OCI-LY3 (cell line): ENCODE results near the gene PDE4D.

Source experiments
- H2AFZ ChIP-seq: fragments of 200-600, 300-600 bp; shearing (Covaris generic); 2 replicates; pipeline ENCODE4 v1.6.0; 2014; ENCODE audit warnings: antibody characterized with exemption, low read depth, low read length
- H3K27ac ChIP-seq: fragments of 200-600, 300-600 bp; sonication (generic); 2 replicates; pipeline ENCODE4 v1.5.1; 2014; ENCODE audit warnings: mild to moderate bottlenecking, low read length, moderate library complexity, mixed read lengths
- H3K27me3 ChIP-seq: fragments of 200-600, 300-600 bp; sonication (generic); 2 replicates; pipeline ENCODE4 v1.6.1; 2014; ENCODE audit warnings: low read depth, low read length, mixed read lengths
- H3K36me3 ChIP-seq: fragments of 200-600, 300-600 bp; sonication (generic); replicated peaks from 2 replicates; pipeline ENCODE3; 2014; ENCODE audit warnings: low read depth, low read length, mixed read lengths
- H3K4me1 ChIP-seq: fragments of 300-600, 200-600 bp; sonication (generic); 2 replicates; pipeline ENCODE4 v1.6.1; 2014; ENCODE audit warnings: low read length, mixed read lengths
- H3K4me2 ChIP-seq: fragments of 200-600, 300-600 bp; sonication (generic); 2 replicates; pipeline ENCODE4 v1.6.1; 2014; ENCODE audit warnings: low read length, mixed read lengths
- H3K4me3 ChIP-seq: fragments of 300-600, 200-600 bp; sonication (generic); 2 replicates; pipeline ENCODE4 v1.5.1; 2014; ENCODE audit warnings: antibody characterized with exemption, mild to moderate bottlenecking, low read length, moderate library complexity
- H3K79me2 ChIP-seq: fragments of 300-600, 200-600 bp; shearing (Covaris generic); 2 replicates; pipeline ENCODE4 v1.6.1; 2014; ENCODE audit warnings: mild to moderate bottlenecking, low read length, mixed read lengths
- H3K9ac ChIP-seq: fragments of 300-600, 200-600 bp; shearing (Covaris generic); 2 replicates; pipeline ENCODE4 v1.6.0; 2014; ENCODE audit warnings: mild to moderate bottlenecking, low read length, moderate library complexity
- H3K9me3 ChIP-seq: fragments of 200-600, 300-600 bp; shearing (Covaris generic); 2 replicates; pipeline ENCODE4 v1.6.1; 2014; ENCODE audit warnings: low read length, mixed read lengths; ENCODE audit not compliant: insufficient read depth
- H4K20me1 ChIP-seq: fragments of 200-600, 300-600 bp; sonication (generic); 2 replicates; pipeline ENCODE4 v1.6.1; 2016; ENCODE audit warnings: low read length, mixed read lengths; ENCODE audit not compliant: insufficient read depth
- CTCF ChIP-seq: fragments of 200-600, 300-600 bp; sonication (generic); IDR thresholded peaks from 2 replicates; pipeline ENCODE4 v1.5.1; 2014; ENCODE audit warnings: antibody characterized with exemption, low read length, low read depth
- EZH2phosphoT487 ChIP-seq: fragments of 200-600 bp; shearing (Covaris generic); IDR thresholded peaks from 2 replicates; pipeline ENCODE4 v1.6.1; 2018; ENCODE audit warnings: antibody characterized with exemption, mixed run types, low read depth

Gene PDE4D

GRCh38 chr5:58969253-58969652 is 924.3 kb downstream of the PDE4D start:
- Histone ChIP-seq H3K36me3 (no peaks in the 10 kb centered on the region), H3K9ac (no peak overlapping the region), H3K4me1 (no peaks in the 10 kb centered on the region), H4K20me1 (no peaks in the 10 kb centered on the region), H2AFZ (no peak overlapping the region), H3K79me2 (no peaks in the 10 kb centered on the region), H3K4me2 (no peak overlapping the region), H3K27me3 (no peaks in the 10 kb centered on the region), H3K27ac (no peak overlapping the region), H3K9me3 (no peaks in the 10 kb centered on the region), H3K4me3 (no peak overlapping the region)
- TF ChIP-seq EZH2phosphoT487 = no peak
- TF ChIP-seq CTCF = no peak

- H3K79me2 ChIP-seq = no peaks in the 10 kb centered on the region
- no peak overlapping the region for H3K27ac ChIP-seq
- no peak overlapping the region for H3K4me3 ChIP-seq
- no peaks in the 10 kb centered on the region for H3K9me3 ChIP-seq
- H2AFZ ChIP-seq = no peak overlapping the region
- H3K4me2 ChIP-seq = no peak overlapping the region
- no peak overlapping the region for H3K9ac ChIP-seq
- no peaks in the 10 kb centered on the region for H4K20me1 ChIP-seq
- TF ChIP-seq EZH2phosphoT487 (no peak), CTCF (no peak)
- no peaks in the 10 kb centered on the region for H3K36me3 ChIP-seq
- H3K27me3 ChIP-seq = no peaks in the 10 kb centered on the region
- H3K4me1 ChIP-seq = no peaks in the 10 kb centered on the region
Observed at GRCh38 chr5:58968350-58968749, 925.2 kb downstream of the PDE4D start.

GRCh38 chr5:58967597-58968281 is 925.8 kb downstream of the PDE4D start:
- Histone ChIP-seq H3K9me3 (no peaks in the 10 kb centered on the region), H3K79me2 (no peaks in the 10 kb centered on the region), H2AFZ (no peak overlapping the region), H3K4me1 (no peaks in the 10 kb centered on the region), H3K27me3 (no peaks in the 10 kb centered on the region), H3K9ac (no peak overlapping the region), H4K20me1 (no peaks in the 10 kb centered on the region), H3K36me3 (no peaks in the 10 kb centered on the region), H3K27ac (no peak overlapping the region), H3K4me2 (no peak overlapping the region), H3K4me3 (no peak overlapping the region)
- no peak for TF ChIP-seq CTCF
- no peak for TF ChIP-seq EZH2phosphoT487

GRCh38 chr5:58965677-58966414 is 927.7 kb downstream of the PDE4D start:
- no peak overlapping the region for H2AFZ ChIP-seq
- no peaks in the 10 kb centered on the region for H3K79me2 ChIP-seq
- no peaks in the 10 kb centered on the region for H3K9me3 ChIP-seq
- TF ChIP-seq EZH2phosphoT487 (no peak), CTCF (no peak)
- H3K27me3 ChIP-seq = no peaks in the 10 kb centered on the region
- H3K4me3 ChIP-seq = no peak overlapping the region
- no peak overlapping the region for H3K9ac ChIP-seq
- no peak overlapping the region for H3K27ac ChIP-seq
- H4K20me1 ChIP-seq = no peaks in the 10 kb centered on the region
- H3K36me3 ChIP-seq = no peaks in the 10 kb centered on the region
- no peaks in the 10 kb centered on the region for H3K4me1 ChIP-seq
- no peak overlapping the region for H3K4me2 ChIP-seq
